SU-DHL-6 (cell line): ENCODE measurements around the gene TARBP1.

Source experiments
- H2AFZ ChIP-seq: fragments of 200-600 bp; sonication (generic); 2 replicates; pipeline ENCODE4 v1.6.1; 2014; ENCODE audit warnings: low read depth, mild to moderate bottlenecking, moderate library complexity, mixed read lengths, antibody characterized with exemption, low read length; ENCODE audit not compliant: severe bottlenecking
- H3F3A ChIP-seq: fragments of 200-600 bp; shearing (Covaris generic); 2 replicates; pipeline ENCODE4 v1.6.0; 2016; ENCODE audit warnings: antibody characterized with exemption, mild to moderate bottlenecking; ENCODE audit not compliant: insufficient read depth
- H3K27ac ChIP-seq: fragments of 200-600 bp; sonication (generic); 2 replicates; pipeline ENCODE4 v1.5.1; 2016; ENCODE audit warnings: low read depth, mild to moderate bottlenecking, low read length, moderate library complexity, mixed read lengths
- H3K27me3 ChIP-seq: fragments of 200-600 bp; sonication (generic), shearing (Covaris generic); 2 replicates; pipeline ENCODE4 v1.6.0; 2014; ENCODE audit warnings: mild to moderate bottlenecking, low read length
- H3K36me3 ChIP-seq: fragments of 200-600 bp; sonication (generic); 2 replicates; pipeline ENCODE4 v1.6.1; 2014; ENCODE audit warnings: mild to moderate bottlenecking, low read length, mixed read lengths
- H3K4me2 ChIP-seq: fragments of 300-600, 200-600 bp; shearing (Covaris generic), sonication (generic); 2 replicates; pipeline ENCODE4 v1.6.0; 2014; ENCODE audit warnings: low read length, low read depth, mild to moderate bottlenecking; ENCODE audit not compliant: poor library complexity, severe bottlenecking
- H3K4me3 ChIP-seq: fragments of 200-600 bp; sonication (generic); 2 replicates; pipeline ENCODE4 v1.5.1; 2014; ENCODE audit warnings: antibody characterized with exemption, low read length, mild to moderate bottlenecking, mixed read lengths; ENCODE audit not compliant: insufficient read depth, poor library complexity, severe bottlenecking
- H3K79me2 ChIP-seq: fragments of 200-600 bp; sonication (generic); 2 replicates; pipeline ENCODE4 v1.6.1; 2014; ENCODE audit warnings: mild to moderate bottlenecking, low read length, moderate library complexity; ENCODE audit not compliant: insufficient read depth
- H3K9ac ChIP-seq: fragments of 200-600 bp; sonication (generic); 2 replicates; pipeline ENCODE4 v1.7.0; 2014; ENCODE audit warnings: mild to moderate bottlenecking, low read length
- H3K9me2 ChIP-seq: fragments of 200-600 bp; sonication (generic); replicated peaks from 2 replicates; pipeline ENCODE4 v1.6.1; 2014; ENCODE audit warnings: low read length; ENCODE audit not compliant: insufficient read depth
- H3K9me3 ChIP-seq: fragments of 200-600 bp; sonication (generic); 2 replicates; pipeline ENCODE4 v1.6.1; 2014; ENCODE audit warnings: low read length, mixed read lengths; ENCODE audit not compliant: insufficient read depth
- H4K20me1 ChIP-seq: fragments of 200-600 bp; sonication (generic); 2 replicates; pipeline ENCODE4 v1.6.1; 2014; ENCODE audit warnings: low read depth, mild to moderate bottlenecking, antibody characterized with exemption, low read length, moderate library complexity, mixed read lengths
- CTCF ChIP-seq: fragments of 200-600 bp; sonication (generic); IDR thresholded peaks from one replicate; pipeline ENCODE4 v1.5.1; 2017; ENCODE audit warnings: antibody characterized with exemption, mild to moderate bottlenecking, low read length, moderate library complexity; ENCODE audit not compliant: insufficient read depth, poor library complexity, severe bottlenecking
- EZH2phosphoT487 ChIP-seq: fragments of 200-600 bp; sonication (generic), shearing (Covaris generic); conservative IDR thresholded peaks from 2 replicates; pipeline ENCODE4 v1.6.1; 2018; ENCODE audit warnings: mild to moderate bottlenecking, antibody characterized with exemption, low read length, moderate library complexity, mixed read lengths

TARBP1 gene

GRCh38 chr1:234479866-234480265 lies 887 bp upstream of the TARBP1 start:
- TF ChIP-seq CTCF: no peak
- no peak for TF ChIP-seq EZH2phosphoT487
- Histone ChIP-seq H3K36me3 (no peaks in the 10 kb centered on the region), H3K9me2 (no peaks in the 10 kb centered on the region), H4K20me1 (no peaks in the 10 kb centered on the region), H3K9me3 (no peaks in the 10 kb centered on the region), H3K79me2 (peaks cover 31% of the 10 kb centered on the region), H3K9ac (no peak overlapping the region), H3F3A (no peaks in the 10 kb centered on the region; the same call in 1 of the 2 replicates), H3K4me2 (no peak overlapping the region), H3K4me3 (no peak overlapping the region), H2AFZ (no peak overlapping the region), H3K27me3 (no peaks in the 10 kb centered on the region), H3K27ac (no peak overlapping the region)

- Histone ChIP-seq H4K20me1 (no peaks in the 10 kb centered on the region), H3K9ac (peak overlapping the region; percentile 65), H3K36me3 (no peaks in the 10 kb centered on the region), H3K27me3 (no peaks in the 10 kb centered on the region), H3F3A (no peaks in the 10 kb centered on the region; the same call in none of the 2 replicates), H3K79me2 (peaks cover 37% of the 10 kb centered on the region), H3K27ac (no peak overlapping the region), H3K9me3 (no peaks in the 10 kb centered on the region), H3K4me2 (peak overlapping the region; percentile 87), H3K4me3 (peak overlapping the region; percentile 80), H3K9me2 (no peaks in the 10 kb centered on the region), H2AFZ (peak overlapping the region; percentile 73)
- no peak for TF ChIP-seq CTCF
- TF ChIP-seq EZH2phosphoT487: no peak
These were observed 256 bp upstream of the TARBP1 start for GRCh38 chr1:234479310-234479559.

GRCh38 chr1:234478152-234478480 lies 863 bp downstream of the TARBP1 start:
- no peaks in the 10 kb centered on the region for H4K20me1 ChIP-seq

More at GRCh38 chr1:234478152-234478480, 863 bp downstream of the TARBP1 start:
- H2AFZ ChIP-seq: no peak overlapping the region
- H3K9me2 ChIP-seq: no peaks in the 10 kb centered on the region
- H3K9me3 ChIP-seq: no peaks in the 10 kb centered on the region
- H3K27ac ChIP-seq: peak overlapping the region; percentile 84
- peak overlapping the region; percentile 65 for H3K9ac ChIP-seq
- peaks cover 48% of the 10 kb centered on the region for H3K79me2 ChIP-seq
- H3K4me3 ChIP-seq: peak overlapping the region; percentile 80
- TF ChIP-seq EZH2phosphoT487 (no peak), CTCF (no peak)
- no peaks in the 10 kb centered on the region; the same call in none of the 2 replicates for H3F3A ChIP-seq
- peak overlapping the region; percentile 87 for H3K4me2 ChIP-seq
- H3K36me3 ChIP-seq: no peaks in the 10 kb centered on the region
- H3K27me3 ChIP-seq: no peaks in the 10 kb centered on the region
